Loucy (cell line): Measurements from ENCODE around the gene TTC39C.
"Not testable (repeated sequence)": the region's sequence is repeated elsewhere in the genome, so short reads cannot be mapped to it uniquely, and the experiment has no call there.

ENCODE experiments used
- H2AFZ ChIP-seq: fragments of 200-600 bp; sonication (generic); 2 replicates; pipeline ENCODE4 v1.6.0; 2016; ENCODE audit warnings: antibody characterized with exemption, mild to moderate bottlenecking, low read length, moderate library complexity
- H3F3A ChIP-seq: fragments of 200-600 bp; 2 replicates; pipeline ENCODE4 v1.6.0; 2016; ENCODE audit warnings: antibody characterized with exemption, low read depth, mild to moderate bottlenecking
- H3K27me3 ChIP-seq: fragments of 200-600 bp; sonication (generic); 2 replicates; pipeline ENCODE4 v1.6.1; 2014; ENCODE audit warnings: low read length, mild to moderate bottlenecking; ENCODE audit not compliant: insufficient read depth, poor library complexity, severe bottlenecking
- H3K36me3 ChIP-seq: fragments of 200-600 bp; sonication (generic); 2 replicates; pipeline ENCODE4 v1.6.1; 2016; ENCODE audit warnings: low read length; ENCODE audit not compliant: insufficient read depth
- H3K4me1 ChIP-seq: fragments of 200-600 bp; sonication (generic); 2 replicates; pipeline ENCODE4 v1.5.1; 2014; ENCODE audit warnings: low read length, mild to moderate bottlenecking; ENCODE audit not compliant: insufficient read depth, poor library complexity, severe bottlenecking
- H3K4me2 ChIP-seq: fragments of 200-600 bp; sonication (generic); 2 replicates; pipeline ENCODE4 v1.6.0; 2014; ENCODE audit warnings: antibody characterized with exemption, low read length, low read depth, mild to moderate bottlenecking; ENCODE audit not compliant: poor library complexity, severe bottlenecking
- H3K4me3 ChIP-seq: fragments of 200-600 bp; sonication (generic); 2 replicates; pipeline ENCODE4 v1.5.1; 2014; ENCODE audit warnings: low read length, mild to moderate bottlenecking, mixed read lengths; ENCODE audit not compliant: poor library complexity, severe bottlenecking
- H3K79me2 ChIP-seq: fragments of 200-600 bp; sonication (generic); 2 replicates; pipeline ENCODE4 v1.6.1; 2014; ENCODE audit warnings: low read length; ENCODE audit not compliant: insufficient read depth
- H3K9ac ChIP-seq: fragments of 200-600 bp; sonication (generic); 2 replicates; pipeline ENCODE4 v1.6.0; 2014; ENCODE audit warnings: mild to moderate bottlenecking, low read depth, low read length, moderate library complexity; ENCODE audit not compliant: poor library complexity, severe bottlenecking
- H3K9me2 ChIP-seq: fragments of 200-600 bp; sonication (generic); replicated peaks from 2 replicates; pipeline ENCODE4 v1.6.1; 2016; ENCODE audit warnings: low read depth, low read length, mixed read lengths
- H3K9me3 ChIP-seq: fragments of 200-600 bp; sonication (generic); 2 replicates; pipeline ENCODE4 v1.6.1; 2014; ENCODE audit warnings: mild to moderate bottlenecking, antibody characterized with exemption, low read length, low read depth; ENCODE audit not compliant: insufficient read depth
- H4K20me1 ChIP-seq: fragments of 200-600 bp; sonication (generic); 2 replicates; pipeline ENCODE4 v1.6.0; 2014; ENCODE audit warnings: antibody characterized with exemption, low read length, mild to moderate bottlenecking; ENCODE audit not compliant: insufficient read depth, poor library complexity, severe bottlenecking
- CTCF ChIP-seq: fragments of 200-600 bp; sonication (generic); conservative IDR thresholded peaks from 2 replicates; pipeline ENCODE4 v1.5.1; 2014; ENCODE audit warnings: mild to moderate bottlenecking, antibody characterized with exemption, low read length
- EZH2phosphoT487 ChIP-seq: fragments of 200-600 bp; IDR thresholded peaks from 2 replicates; pipeline ENCODE4 v1.6.1; 2018; ENCODE audit warnings: antibody characterized with exemption, mild to moderate bottlenecking, moderate library complexity, borderline replicate concordance

TTC39C gene

DNA sequence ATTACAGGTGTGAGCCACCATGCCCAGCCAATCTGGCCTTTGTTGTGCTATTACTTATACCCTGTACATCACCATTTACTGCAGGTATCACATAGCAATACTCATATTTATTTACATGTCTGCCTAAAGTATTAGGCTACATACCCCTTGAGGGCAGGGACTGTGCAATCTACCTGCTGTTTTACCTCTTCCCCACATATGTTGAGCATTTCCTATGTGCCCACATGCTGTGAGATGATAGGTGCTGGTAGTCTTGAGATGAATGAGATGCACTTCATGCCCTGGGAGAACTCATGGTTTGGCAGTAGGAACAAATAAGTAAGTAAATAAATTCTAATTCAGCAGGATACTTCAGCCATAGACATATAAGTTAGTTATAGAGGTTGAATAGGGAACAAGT is 59.2 kb downstream of the TTC39C start:
- Histone ChIP-seq H3K9me2 (no peaks in the 10 kb centered on the region), H3K9me3 (no peaks in the 10 kb centered on the region), H4K20me1 (peaks cover 11% of the 10 kb centered on the region), H3F3A (no peaks in the 10 kb centered on the region), H3K4me3 (no peak overlapping the region), H2AFZ (no peak overlapping the region), H3K4me2 (no peak overlapping the region), H3K36me3 (peaks cover 14% of the 10 kb centered on the region), H3K27me3 (no peaks in the 10 kb centered on the region), H3K9ac (no peak overlapping the region), H3K79me2 (no peaks in the 10 kb centered on the region), H3K4me1 (peaks cover 29% of the 10 kb centered on the region)
- TF ChIP-seq CTCF, result no peak
- TF ChIP-seq EZH2phosphoT487, result no peak

GRCh38 chr18:24074757-24075156 is 60.2 kb downstream of the TTC39C start:
- Histone ChIP-seq H3K4me1 (peaks cover 19% of the 10 kb centered on the region), H3K36me3 (peaks cover 14% of the 10 kb centered on the region)
- H3K9ac ChIP-seq, H4K20me1 ChIP-seq, H3F3A ChIP-seq, H3K4me2 ChIP-seq, H3K4me3 ChIP-seq, H2AFZ ChIP-seq, H3K27me3 ChIP-seq, H3K9me3 ChIP-seq, H3K9me2 ChIP-seq, H3K79me2 ChIP-seq: not testable (repeated sequence)

DNA sequence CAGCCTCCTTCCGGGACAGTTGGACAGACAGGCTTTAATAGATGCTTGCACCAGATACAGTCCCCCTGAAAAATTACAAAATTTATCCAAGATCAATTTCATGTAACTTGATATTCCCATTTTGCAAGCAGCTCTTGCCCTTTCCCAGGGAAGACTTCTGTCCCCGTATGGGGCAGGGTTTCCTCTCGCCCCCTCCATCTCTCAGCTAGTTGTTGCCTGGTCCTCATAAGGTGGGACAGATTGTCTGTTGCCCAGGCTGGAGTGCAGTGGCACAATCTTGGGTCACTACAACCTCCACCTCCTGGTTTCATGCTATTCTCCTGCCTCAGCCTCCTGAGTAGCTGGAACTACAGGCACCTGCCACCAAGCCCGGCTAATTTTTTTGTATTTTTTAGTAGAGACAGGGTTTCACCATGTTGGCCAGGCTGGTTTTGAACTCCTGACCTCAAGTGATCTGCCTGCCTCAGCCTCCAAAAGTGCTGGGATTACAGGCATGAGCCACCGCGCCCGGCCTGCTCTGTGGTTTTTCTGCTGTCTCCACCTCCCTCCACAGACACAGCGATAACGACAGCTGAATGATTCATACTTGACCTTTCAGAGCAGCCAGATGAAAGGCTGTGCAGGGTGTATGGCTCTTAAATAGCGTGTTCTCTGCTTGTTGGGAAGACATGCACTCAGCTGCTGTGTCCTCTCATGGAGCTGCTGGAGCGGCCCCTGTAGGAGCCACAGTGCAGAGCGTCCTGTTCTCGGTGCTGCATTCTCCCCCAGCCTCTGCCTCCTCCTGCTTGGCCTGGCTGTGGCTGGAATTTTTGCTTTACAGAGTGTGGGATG is 61.4 kb downstream of the TTC39C start:
- Histone ChIP-seq H3K79me2 (no peaks in the 10 kb centered on the region), H4K20me1 (no peaks in the 10 kb centered on the region), H3K9me2 (no peaks in the 10 kb centered on the region), H3K36me3 (peaks cover 24% of the 10 kb centered on the region), H3K27me3 (no peaks in the 10 kb centered on the region), H2AFZ (no peak overlapping the region), H3K4me2 (peak overlapping the region; percentile 26), H3K9ac (no peak overlapping the region), H3K9me3 (no peaks in the 10 kb centered on the region), H3F3A (no peaks in the 10 kb centered on the region), H3K4me1 (peaks cover 12% of the 10 kb centered on the region), H3K4me3 (no peak overlapping the region)
- TF ChIP-seq CTCF (peak; percentile 60), EZH2phosphoT487 (no peak)

DNA sequence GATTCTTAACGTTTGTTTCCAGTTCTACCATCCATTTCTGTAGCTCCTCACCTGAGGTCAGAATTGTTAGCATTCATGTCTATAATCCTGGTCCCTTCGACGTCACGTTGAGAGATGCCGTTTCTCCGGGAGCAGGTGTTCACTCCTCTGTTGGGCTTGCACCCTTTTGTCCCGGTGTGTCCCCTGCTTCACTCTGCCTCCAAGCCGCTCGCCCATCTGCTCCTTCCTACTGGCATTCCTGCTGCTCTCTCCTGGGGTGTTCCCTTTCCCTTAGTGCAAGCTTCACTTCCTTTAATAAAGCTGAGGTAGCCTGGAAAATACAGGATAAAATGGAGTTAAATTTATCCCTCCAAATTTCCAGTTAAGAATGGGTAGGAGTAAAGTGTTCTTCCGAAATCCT is 62.4 kb downstream of the TTC39C start:
- Histone ChIP-seq H3K4me3 (no peak overlapping the region), H2AFZ (no peak overlapping the region), H3K27me3 (no peaks in the 10 kb centered on the region), H3K36me3 (peaks cover 22% of the 10 kb centered on the region; the same call in 1 of the 2 replicates), H3F3A (no peaks in the 10 kb centered on the region), H3K79me2 (no peaks in the 10 kb centered on the region), H3K9me3 (no peaks in the 10 kb centered on the region), H4K20me1 (no peaks in the 10 kb centered on the region), H3K4me2 (no peak overlapping the region), H3K9ac (no peak overlapping the region), H3K4me1 (peaks cover 12% of the 10 kb centered on the region), H3K9me2 (no peaks in the 10 kb centered on the region)
- TF ChIP-seq EZH2phosphoT487, result no peak
- TF ChIP-seq CTCF, result no peak
